ENCODE measurements around the gene ABL2.

DNA sequence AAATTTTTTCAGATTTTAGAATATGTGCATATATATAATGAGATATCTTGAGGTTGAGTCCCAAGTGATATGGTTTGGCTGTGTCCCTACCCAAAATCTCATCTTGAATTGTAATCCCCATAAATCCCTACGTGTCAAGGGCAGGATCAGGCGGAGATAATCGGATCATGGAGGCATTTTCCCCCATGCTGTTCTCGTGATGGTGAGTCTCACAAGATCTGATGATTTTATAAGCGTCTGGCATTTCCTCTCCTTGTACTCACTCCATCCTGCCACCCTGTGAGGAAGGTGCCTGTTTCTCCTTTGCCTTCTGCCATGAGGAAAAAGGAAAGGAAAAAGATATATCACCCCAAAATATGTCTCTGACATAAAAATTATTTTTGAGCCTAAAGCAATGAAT is 83.0 kb downstream of the ABL2 start:
- TF ChIP-seq, protein P1, sequence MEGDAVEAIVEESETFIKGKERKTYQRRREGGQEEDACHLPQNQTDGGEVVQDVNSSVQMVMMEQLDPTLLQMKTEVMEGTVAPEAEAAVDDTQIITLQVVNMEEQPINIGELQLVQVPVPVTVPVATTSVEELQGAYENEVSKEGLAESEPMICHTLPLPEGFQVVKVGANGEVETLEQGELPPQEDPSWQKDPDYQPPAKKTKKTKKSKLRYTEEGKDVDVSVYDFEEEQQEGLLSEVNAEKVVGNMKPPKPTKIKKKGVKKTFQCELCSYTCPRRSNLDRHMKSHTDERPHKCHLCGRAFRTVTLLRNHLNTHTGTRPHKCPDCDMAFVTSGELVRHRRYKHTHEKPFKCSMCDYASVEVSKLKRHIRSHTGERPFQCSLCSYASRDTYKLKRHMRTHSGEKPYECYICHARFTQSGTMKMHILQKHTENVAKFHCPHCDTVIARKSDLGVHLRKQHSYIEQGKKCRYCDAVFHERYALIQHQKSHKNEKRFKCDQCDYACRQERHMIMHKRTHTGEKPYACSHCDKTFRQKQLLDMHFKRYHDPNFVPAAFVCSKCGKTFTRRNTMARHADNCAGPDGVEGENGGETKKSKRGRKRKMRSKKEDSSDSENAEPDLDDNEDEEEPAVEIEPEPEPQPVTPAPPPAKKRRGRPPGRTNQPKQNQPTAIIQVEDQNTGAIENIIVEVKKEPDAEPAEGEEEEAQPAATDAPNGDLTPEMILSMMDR (IDR thresholded peaks at IDR 0.05; ENCODE audit: extremely low read depth in 1 of 2, insufficient read depth in 1 of 2, low read depth in 1 of 2, low read length in 2 of 2), result no peak
- TF ChIP-seq POLR2A (IDR thresholded peaks at IDR 0.05; ENCODE audit: low read depth, low read length) (no peak), POLR2AphosphoS5 (IDR thresholded peaks at IDR 0.05; ENCODE audit: insufficient read depth, low read depth, low read length) (no peak), JUN (IDR thresholded peaks at IDR 0.05; ENCODE audit: borderline replicate concordance, insufficient read depth, insufficient read length, low read depth) (no peak)
- TF ChIP-seq, protein P2, sequence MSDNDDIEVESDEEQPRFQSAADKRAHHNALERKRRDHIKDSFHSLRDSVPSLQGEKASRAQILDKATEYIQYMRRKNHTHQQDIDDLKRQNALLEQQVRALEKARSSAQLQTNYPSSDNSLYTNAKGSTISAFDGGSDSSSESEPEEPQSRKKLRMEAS (IDR thresholded peaks at IDR 0.05; ENCODE audit: insufficient read depth, insufficient read length), result no peak

All from endothelial cell of umbilical vein (primary cell).